Activated T-cell treated with anti-CD3 and anti-CD28 coated beads for 1 hour (primary cell): ENCODE results near the gene BRCA1.
"Not testable (repeated sequence)": the region's sequence is repeated elsewhere in the genome, so short reads cannot be mapped to it uniquely, and the experiment has no call there.

Source experiments
- DNase-seq: peaks from one replicate; pipeline ENCODE4 v3.0.0-alpha.2; 2020; ENCODE audit warnings: low read depth

BRCA1 gene

GRCh38 chr17:43134774-43135453, 9.8 kb upstream of the BRCA1 start:
- DNase-seq = no peak

DNA sequence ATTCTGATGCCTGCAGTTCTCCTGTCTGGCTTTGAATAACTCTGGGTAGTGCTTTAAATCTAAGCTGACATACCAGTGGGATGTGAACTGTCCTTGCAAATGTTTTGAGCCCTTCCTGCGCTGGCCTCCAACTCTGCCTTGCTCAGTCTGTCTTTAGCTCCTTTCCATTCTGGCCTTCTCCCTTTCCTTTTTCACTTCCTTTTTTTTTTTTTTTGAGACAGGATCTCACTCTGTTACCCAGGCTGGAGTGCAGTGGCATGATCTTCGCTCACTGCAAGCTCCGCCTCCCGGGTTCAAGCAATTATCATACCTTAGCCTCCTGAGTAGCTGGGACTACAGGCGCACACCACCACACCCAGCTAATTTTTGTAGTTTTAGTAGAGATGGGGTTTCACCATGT, 8.3 kb upstream of the BRCA1 start:
- not testable (repeated sequence) for DNase-seq

- DNase-seq = no peak
Measured at GRCh38 chr17:43132117-43132516, 7.0 kb upstream of the BRCA1 start.

DNA sequence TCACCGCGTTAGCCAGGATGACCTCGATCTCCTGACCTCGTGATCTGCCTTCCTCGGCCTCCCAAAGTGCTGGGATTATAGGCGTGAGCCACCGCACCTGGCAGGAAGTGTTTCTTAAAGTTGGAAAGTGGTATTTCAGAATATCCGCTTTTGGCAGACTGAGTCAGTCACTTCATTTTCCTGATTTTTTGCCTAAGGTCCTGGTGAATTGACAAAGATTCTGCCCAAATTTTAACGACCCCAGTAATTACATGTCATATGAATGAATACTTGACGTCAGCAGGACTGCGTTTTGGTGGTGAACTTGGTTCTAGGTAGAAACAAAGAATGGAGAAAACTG, 4.5 kb upstream of the BRCA1 start:
- no peak for DNase-seq

- not testable (repeated sequence) for DNase-seq
Measured at GRCh38 chr17:43127333-43127876, 2.2 kb upstream of the BRCA1 start.

GRCh38 chr17:43126911-43127290, 1.7 kb upstream of the BRCA1 start:
- DNase-seq = no peak

DNA sequence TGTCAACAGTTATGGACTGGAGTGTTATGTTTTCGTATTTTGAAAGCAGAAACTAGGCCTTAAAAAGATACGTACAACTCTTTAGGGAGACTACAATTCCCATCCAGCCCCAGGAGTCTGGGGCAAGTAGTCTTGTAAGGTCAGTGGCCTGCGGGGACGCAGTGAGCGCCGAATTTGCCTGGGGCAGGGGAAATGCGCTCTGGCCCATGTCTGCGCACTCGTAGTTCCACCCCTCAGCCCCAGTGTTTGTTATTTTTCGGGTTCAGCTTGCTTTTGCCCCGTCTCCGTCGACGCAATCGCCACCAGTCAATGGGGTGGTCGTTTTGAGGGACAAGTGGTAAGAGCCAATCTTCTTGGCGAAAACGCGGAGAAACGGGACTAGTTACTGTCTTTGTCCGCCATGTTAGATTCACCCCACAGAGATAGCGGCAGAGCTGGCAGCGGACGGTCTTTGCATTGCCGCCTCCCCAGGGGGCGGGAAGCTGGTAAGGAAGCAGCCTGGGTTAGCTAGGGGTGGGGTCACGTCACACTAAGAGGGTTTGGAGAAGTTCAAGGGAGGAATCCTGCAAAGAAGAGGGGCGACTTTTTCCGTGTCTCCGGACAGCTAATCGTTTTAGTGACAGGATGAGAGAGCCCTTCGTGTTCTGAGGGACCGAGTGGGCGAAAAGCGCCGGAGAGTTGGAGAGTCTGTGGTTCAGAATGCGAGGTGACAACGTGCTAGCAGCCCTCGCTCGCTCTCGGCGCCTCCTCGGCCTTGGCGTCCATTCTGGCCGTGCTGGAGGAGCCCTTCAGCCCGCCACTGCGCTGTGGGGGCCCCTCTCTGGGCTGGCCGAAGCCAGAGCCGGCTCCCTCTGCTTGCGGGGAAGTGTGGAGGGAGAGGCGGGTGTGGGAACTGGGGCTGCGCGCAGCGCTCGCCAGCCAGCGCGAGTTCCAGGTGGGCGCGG, 1.1 kb upstream of the BRCA1 start:
- DNase-seq = no peak

DNA sequence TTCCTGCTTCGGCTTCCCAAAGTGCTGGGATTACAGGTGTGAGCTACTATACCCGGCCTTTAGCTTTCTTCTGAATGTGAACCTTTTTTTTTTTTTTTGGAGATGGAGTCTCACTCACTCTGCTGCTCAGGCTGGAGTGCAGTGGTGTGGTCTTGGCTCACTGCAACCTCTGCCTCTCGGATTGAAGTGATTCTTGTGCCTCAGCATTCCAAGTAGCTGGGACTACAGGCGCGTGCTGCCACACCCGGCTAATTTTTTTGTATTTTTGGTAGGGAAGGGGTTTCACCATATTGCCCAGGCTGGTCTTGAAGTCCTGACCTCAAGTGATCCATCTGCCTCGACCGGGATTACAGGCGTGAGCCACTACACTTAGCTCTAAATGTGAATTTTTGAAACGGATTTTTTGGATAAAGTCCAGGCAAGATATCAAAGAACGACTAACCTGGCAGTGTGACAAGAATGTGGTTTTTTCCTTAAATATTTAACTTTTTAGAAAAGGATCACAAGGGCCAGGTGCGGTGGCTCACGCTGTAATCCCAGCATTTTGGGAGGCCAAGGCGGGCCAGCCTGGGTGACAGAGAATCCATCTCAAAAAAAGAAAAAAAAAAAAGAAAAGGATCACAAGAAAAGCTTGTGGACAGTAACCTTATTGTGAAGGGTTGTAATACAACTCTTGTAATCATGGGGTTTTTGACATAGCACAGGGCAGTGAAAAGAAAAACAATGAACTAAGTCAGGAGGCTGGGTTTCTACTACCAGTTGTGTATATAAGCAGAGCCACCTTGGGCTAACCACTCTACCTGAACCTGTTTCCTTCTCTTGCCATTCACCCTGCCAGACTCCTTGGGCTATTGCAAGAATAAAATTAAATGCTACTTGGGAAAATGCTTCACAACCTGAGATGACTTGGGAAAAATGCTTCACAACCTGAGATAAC, 6.2 kb downstream of the BRCA1 start:
- no peak for DNase-seq

- no peak for DNase-seq
Measured at GRCh38 chr17:43114151-43114552, 11.0 kb downstream of the BRCA1 start.

GRCh38 chr17:43106552-43106951, 18.6 kb downstream of the BRCA1 start:
- DNase-seq = no peak

- DNase-seq = no peak
Measured at GRCh38 chr17:43105146-43105545, 20.0 kb downstream of the BRCA1 start.

DNA sequence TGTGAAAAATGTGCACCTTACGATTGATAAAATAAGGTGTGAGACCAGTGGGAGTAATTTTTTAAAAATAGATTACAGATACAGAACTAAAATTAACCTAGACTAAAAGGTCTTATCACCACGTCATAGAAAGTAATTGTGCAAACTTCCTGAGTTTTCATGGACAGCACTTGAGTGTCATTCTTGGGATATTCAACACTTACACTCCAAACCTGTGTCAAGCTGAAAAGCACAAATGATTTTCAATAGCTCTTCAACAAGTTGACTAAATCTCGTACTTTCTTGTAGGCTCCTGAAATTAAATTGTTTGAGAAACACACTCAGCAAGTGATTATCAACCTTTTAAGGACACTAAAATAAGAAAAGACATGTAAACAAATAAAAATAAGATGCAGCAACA, 20.5 kb downstream of the BRCA1 start:
- no peak for DNase-seq

DNA sequence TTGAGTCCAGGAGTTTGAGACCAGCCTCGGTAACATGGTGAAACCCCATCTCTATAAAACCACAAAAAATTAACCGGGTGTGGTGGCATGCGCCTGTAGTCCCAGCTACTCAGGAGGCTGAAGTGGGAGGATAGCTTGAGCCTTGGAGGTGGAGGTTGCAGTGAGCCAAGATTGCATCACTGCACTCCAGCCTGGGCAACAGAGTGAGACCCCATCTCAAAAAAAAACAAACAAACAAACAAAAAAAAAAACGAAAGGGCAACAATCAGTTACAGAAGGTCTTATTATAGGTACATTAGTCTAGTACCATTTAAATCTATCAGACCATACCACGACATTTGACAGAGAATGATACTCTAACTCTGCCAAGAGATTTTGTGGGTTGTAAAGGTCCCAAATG, 29.8 kb downstream of the BRCA1 start:
- not testable (repeated sequence) for DNase-seq

DNA sequence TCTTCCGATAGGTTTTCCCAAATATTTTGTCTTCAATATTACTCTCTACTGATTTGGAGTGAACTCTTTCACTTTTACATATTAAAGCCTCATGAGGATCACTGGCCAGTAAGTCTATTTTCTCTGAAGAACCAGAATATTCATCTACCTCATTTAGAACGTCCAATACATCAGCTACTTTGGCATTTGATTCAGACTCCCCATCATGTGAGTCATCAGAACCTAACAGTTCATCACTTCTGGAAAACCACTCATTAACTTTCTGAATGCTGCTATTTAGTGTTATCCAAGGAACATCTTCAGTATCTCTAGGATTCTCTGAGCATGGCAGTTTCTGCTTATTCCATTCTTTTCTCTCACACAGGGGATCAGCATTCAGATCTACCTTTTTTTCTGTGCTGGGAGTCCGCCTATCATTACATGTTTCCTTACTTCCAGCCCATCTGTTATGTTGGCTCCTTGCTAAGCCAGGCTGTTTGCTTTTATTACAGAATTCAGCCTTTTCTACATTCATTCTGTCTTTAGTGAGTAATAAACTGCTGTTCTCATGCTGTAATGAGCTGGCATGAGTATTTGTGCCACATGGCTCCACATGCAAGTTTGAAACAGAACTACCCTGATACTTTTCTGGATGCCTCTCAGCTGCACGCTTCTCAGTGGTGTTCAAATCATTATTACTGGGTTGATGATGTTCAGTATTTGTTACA, 30.9 kb downstream of the BRCA1 start:
- no peak for DNase-seq

GRCh38 chr17:43092901-43093300, 32.3 kb downstream of the BRCA1 start:
- DNase-seq = no peak

DNA sequence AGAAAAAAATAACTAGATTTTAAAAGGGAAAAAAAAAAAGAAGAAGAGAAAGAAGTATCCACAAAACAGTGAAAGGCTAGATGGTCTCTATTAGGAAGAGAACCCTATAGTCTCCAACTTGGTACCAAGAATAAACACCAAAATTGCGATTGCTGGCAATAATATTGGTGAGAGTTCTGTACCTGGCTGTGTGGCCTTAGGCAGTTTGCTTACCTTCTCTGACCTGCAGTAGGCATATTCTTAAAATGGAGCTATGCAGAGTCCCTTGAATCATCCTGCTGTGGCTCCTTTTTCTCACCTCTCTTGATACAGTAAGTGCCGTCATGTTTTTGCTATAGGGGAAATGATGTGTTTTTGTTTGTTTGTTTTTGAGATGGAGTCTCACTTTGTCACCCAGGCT, 35.1 kb downstream of the BRCA1 start:
- no peak for DNase-seq

GRCh38 chr17:43085474-43085873, 39.7 kb downstream of the BRCA1 start:
- no peak for DNase-seq

DNA sequence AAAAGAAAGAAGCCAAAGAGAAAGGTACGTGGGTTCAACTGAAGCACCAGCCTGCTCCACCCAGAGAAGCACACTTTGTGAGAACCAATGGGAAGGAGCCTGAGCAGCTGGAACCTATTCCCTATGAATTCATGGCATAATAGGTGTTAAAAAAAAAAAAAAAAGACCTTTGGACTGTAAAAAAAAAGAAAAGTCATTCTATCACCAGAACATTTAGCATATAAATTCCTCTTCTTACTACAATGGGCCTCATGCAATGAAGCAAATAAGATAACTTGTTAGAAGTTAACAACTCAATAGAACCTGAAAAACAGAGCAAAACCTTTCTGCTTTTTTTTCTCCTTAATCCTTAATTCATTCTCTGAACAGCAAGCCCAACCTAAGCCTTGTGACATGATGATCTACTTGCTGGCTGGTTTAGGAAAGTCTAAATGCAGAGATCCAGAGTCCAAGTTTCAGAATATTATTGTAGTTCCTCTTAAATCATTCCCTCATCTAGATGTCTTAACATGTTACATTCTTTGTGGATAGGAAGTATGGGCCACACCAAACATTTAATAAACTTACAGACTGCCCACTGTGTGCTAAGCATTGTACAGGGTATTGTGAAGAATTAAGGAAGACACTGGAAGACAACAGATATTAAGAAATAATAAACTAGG, 45.4 kb downstream of the BRCA1 start:
- no peak for DNase-seq

- DNase-seq = no peak
Measured at GRCh38 chr17:43074869-43075268, 50.3 kb downstream of the BRCA1 start.

DNA sequence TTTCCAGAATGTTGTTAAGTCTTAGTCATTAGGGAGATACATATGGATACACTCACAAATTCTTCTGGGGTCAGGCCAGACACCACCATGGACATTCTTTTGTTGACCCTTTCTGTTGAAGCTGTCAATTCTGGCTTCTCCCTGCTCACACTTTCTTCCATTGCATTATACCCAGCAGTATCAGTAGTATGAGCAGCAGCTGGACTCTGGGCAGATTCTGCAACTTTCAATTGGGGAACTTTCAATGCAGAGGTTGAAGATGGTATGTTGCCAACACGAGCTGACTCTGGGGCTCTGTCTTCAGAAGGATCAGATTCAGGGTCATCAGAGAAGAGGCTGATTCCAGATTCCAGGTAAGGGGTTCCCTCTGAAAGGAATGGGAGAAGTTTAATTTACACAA, 54.3 kb downstream of the BRCA1 start:
- no peak for DNase-seq

DNA sequence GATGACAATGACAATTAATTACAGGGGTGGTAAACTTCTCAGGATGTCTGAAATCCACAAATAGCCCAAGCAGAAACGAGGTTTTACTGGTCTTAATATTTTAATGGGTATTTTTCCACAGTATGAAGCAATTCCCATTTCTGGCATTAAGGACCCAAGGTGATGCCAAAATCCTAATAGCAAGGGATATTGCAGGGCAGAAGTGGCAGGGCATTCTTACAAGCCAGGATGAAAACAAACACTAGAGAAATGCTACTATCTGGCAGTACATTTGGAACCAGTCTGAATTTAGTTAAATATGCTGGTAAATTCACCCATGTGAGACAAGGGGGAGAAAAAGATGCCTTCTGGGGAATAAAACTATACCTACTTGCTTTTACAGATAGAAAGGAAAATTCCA, 54.9 kb downstream of the BRCA1 start:
- DNase-seq = no peak
